Osteocyte (in vitro differentiated cells): ENCODE measurements around the gene PAFAH1B1. TPM values are rescaled to one million over a fixed set of nuclear protein-coding genes. Genes with fewer than 3 reads are reported as not detected.

Experiments used
- DNase-seq: peaks from one replicate; pipeline ENCODE4 v3.0.0; 2021; ENCODE audit warnings: mixed read lengths; ENCODE audit not compliant: unreplicated experiment; ENCODE audit errors: extremely low spot score
- H3K27ac Mint-ChIP-seq: one replicate; pipeline ENCODE4 v1.8.0; 2021; ENCODE audit warnings: mild to moderate bottlenecking, mixed read lengths; ENCODE audit not compliant: unreplicated experiment
- H3K27me3 Mint-ChIP-seq: one replicate; pipeline ENCODE4 v1.8.0; 2021; ENCODE audit warnings: mixed read lengths; ENCODE audit not compliant: unreplicated experiment
- H3K36me3 Mint-ChIP-seq: one replicate; pipeline ENCODE4 v1.8.0; 2021; ENCODE audit warnings: mixed read lengths; ENCODE audit not compliant: unreplicated experiment
- H3K4me1 Mint-ChIP-seq: one replicate; pipeline ENCODE4 v1.8.0; 2021; ENCODE audit warnings: mixed read lengths; ENCODE audit not compliant: unreplicated experiment
- H3K4me3 Mint-ChIP-seq: one replicate; pipeline ENCODE4 v1.8.0; 2021; ENCODE audit warnings: mild to moderate bottlenecking, moderate library complexity, mixed read lengths; ENCODE audit not compliant: unreplicated experiment
- H3K9me3 Mint-ChIP-seq: one replicate; pipeline ENCODE4 v1.8.0; 2021; ENCODE audit warnings: mixed read lengths; ENCODE audit not compliant: unreplicated experiment
- CTCF ChIP-seq: fragments of 200-600 bp; sonication (generic); IDR thresholded peaks from 2 replicates; pipeline ENCODE4 v1.5.0; 2021; ENCODE audit warnings: antibody characterized with exemption, mild to moderate bottlenecking, moderate library complexity
- total RNA-seq: library from RNA; stranded (reverse); gene quantifications from 2 replicates; pipeline ENCODE4 v1.2.1, GENCODE V29; 2021

Gene PAFAH1B1
- total RNA-seq, 1 donor from 2014 or later: 138 TPM

GRCh38 chr17:2700491-2701141 lies 107.2 kb downstream of the PAFAH1B1 start:
- H3K27ac Mint-ChIP-seq: no peak overlapping the region
- H3K4me1 Mint-ChIP-seq: peaks cover 7% of the 10 kb centered on the region
- H3K36me3 Mint-ChIP-seq: peaks cover 7% of the 10 kb centered on the region
- no peaks in the 10 kb centered on the region for H3K9me3 Mint-ChIP-seq
- H3K27me3 Mint-ChIP-seq: no peaks in the 10 kb centered on the region
- no peak overlapping the region for H3K4me3 Mint-ChIP-seq
- no peak for TF ChIP-seq CTCF
- no peak for DNase-seq

- H3K9me3 Mint-ChIP-seq: no peaks in the 10 kb centered on the region
- peaks cover 12% of the 10 kb centered on the region for H3K4me1 Mint-ChIP-seq
- no peak overlapping the region for H3K27ac Mint-ChIP-seq
- DNase-seq: no peak
- H3K36me3 Mint-ChIP-seq: peaks cover 7% of the 10 kb centered on the region
- H3K27me3 Mint-ChIP-seq: no peaks in the 10 kb centered on the region
- H3K4me3 Mint-ChIP-seq: no peak overlapping the region
- no peak for TF ChIP-seq CTCF
Observed at GRCh38 chr17:2701161-2701995, 107.9 kb downstream of the PAFAH1B1 start.

GRCh38 chr17:2701996-2702741 lies 108.7 kb downstream of the PAFAH1B1 start:
- Mint-ChIP-seq H3K27ac (no peak overlapping the region), H3K27me3 (no peaks in the 10 kb centered on the region), H3K9me3 (no peaks in the 10 kb centered on the region), H3K4me3 (no peak overlapping the region), H3K4me1 (peaks cover 17% of the 10 kb centered on the region), H3K36me3 (peaks cover 4% of the 10 kb centered on the region)
- TF ChIP-seq CTCF: no peak
- no peak for DNase-seq

GRCh38 chr17:2703181-2703580 lies 109.7 kb downstream of the PAFAH1B1 start:
- peaks cover 4% of the 10 kb centered on the region for H3K36me3 Mint-ChIP-seq
- no peak for TF ChIP-seq CTCF
- no peaks in the 10 kb centered on the region for H3K9me3 Mint-ChIP-seq
- no peak overlapping the region for H3K4me3 Mint-ChIP-seq
- peaks cover 21% of the 10 kb centered on the region for H3K4me1 Mint-ChIP-seq
- no peak overlapping the region for H3K27ac Mint-ChIP-seq
- H3K27me3 Mint-ChIP-seq: no peaks in the 10 kb centered on the region
- no peak for DNase-seq

- Mint-ChIP-seq H3K4me3 (no peak overlapping the region), H3K9me3 (no peaks in the 10 kb centered on the region), H3K27me3 (no peaks in the 10 kb centered on the region), H3K27ac (no peak overlapping the region), H3K4me1 (peaks cover 25% of the 10 kb centered on the region), H3K36me3 (peaks cover 4% of the 10 kb centered on the region)
- no peak for TF ChIP-seq CTCF
- no peak for DNase-seq
Observed at GRCh38 chr17:2703606-2704005, 110.2 kb downstream of the PAFAH1B1 start.
